Measurements from ENCODE around the gene MRPL16.

DNA sequence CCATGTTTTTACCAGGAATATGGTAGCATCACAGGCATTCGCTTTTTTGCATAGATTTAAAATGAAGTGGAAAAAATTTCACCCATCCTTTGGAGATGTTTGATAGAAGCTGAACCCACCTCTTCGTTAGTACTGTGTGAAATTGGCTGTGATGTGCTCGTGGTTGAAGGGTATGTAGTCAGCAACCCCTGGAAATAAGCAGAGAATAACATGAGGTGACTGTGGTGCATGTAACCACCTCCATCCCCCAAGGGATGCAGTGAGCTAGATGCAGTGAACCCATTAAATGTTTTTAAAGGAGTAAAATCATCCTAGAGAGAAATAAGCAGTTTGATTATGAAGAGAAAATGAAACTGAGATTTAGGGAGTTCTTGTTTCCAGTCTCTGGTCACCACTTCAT, 18.8 kb upstream of the MRPL16 start:
- TF ChIP-seq, protein P1, sequence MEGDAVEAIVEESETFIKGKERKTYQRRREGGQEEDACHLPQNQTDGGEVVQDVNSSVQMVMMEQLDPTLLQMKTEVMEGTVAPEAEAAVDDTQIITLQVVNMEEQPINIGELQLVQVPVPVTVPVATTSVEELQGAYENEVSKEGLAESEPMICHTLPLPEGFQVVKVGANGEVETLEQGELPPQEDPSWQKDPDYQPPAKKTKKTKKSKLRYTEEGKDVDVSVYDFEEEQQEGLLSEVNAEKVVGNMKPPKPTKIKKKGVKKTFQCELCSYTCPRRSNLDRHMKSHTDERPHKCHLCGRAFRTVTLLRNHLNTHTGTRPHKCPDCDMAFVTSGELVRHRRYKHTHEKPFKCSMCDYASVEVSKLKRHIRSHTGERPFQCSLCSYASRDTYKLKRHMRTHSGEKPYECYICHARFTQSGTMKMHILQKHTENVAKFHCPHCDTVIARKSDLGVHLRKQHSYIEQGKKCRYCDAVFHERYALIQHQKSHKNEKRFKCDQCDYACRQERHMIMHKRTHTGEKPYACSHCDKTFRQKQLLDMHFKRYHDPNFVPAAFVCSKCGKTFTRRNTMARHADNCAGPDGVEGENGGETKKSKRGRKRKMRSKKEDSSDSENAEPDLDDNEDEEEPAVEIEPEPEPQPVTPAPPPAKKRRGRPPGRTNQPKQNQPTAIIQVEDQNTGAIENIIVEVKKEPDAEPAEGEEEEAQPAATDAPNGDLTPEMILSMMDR (IDR thresholded peaks at IDR 0.05): no peak
- TF ChIP-seq POLR2A (IDR thresholded peaks at IDR 0.05) (no peak), EP300 (IDR thresholded peaks at IDR 0.05) (no peak)
